DND-41 (cell line): ENCODE data around the gene SCN7A.
"Not testable (repeated sequence)": the region's sequence is repeated elsewhere in the genome, so short reads cannot be mapped to it uniquely, and the experiment has no call there.

Source experiments
- ATAC-seq: fragments of 200-7000 bp; cut with Tn5 transposase; 3 replicates; pipeline ENCODE4 v1.9.1; 2021; ENCODE audit warnings: low read depth; ENCODE audit not compliant: insufficient read depth
- DNase-seq: peaks from one replicate; pipeline ENCODE4 v3.0.0-alpha.2; 2020
- H2AFZ ChIP-seq: 2 replicates; pipeline ENCODE4 v1.6.0; 2012; ENCODE audit warnings: low read depth, low read length
- H3K27ac ChIP-seq: 2 replicates; pipeline ENCODE4 v1.5.1; 2012; ENCODE audit warnings: low read length, inconsistent platforms
- H3K27me3 ChIP-seq: fragments of 200-600 bp; sonication (generic); 2 replicates; pipeline ENCODE4 v1.6.0; 2012; ENCODE audit warnings: low read length, mild to moderate bottlenecking, inconsistent platforms; ENCODE audit not compliant: insufficient read depth, poor library complexity
- H3K36me3 ChIP-seq: 2 replicates; pipeline ENCODE4 v1.5.1; 2012; ENCODE audit warnings: low read length, inconsistent platforms; ENCODE audit not compliant: insufficient read depth
- H3K4me1 ChIP-seq: 2 replicates; pipeline ENCODE4 v1.5.1; 2012; ENCODE audit warnings: mild to moderate bottlenecking, low read length; ENCODE audit not compliant: insufficient read depth
- H3K4me2 ChIP-seq: 2 replicates; pipeline ENCODE4 v1.6.0; 2012; ENCODE audit warnings: mild to moderate bottlenecking, moderate library complexity, low read length, inconsistent platforms; ENCODE audit not compliant: insufficient read depth
- H3K4me3 ChIP-seq, 2 experiments: fragments of 200-600 bp in 1 of 2; shearing (Covaris generic) in 1 of 2; 2 replicates each; pipeline ENCODE4 v1.5.1; 2012 to 2016; ENCODE audit warnings: inconsistent platforms in 2 of 2, low read length in 2 of 2, mild to moderate bottlenecking in 2 of 2, low read depth in 1 of 2, moderate library complexity in 1 of 2
- H3K79me2 ChIP-seq: 2 replicates; pipeline ENCODE4 v1.6.0; 2012; ENCODE audit warnings: low read length, inconsistent platforms; ENCODE audit not compliant: insufficient read depth
- H3K9ac ChIP-seq: 2 replicates; pipeline ENCODE4 v1.6.0; 2012; ENCODE audit warnings: low read depth, mild to moderate bottlenecking, inconsistent platforms, low read length, moderate library complexity
- H3K9me3 ChIP-seq: 2 replicates; pipeline ENCODE4 v1.5.1; 2012; ENCODE audit warnings: low read length, moderate library complexity, mild to moderate bottlenecking, inconsistent platforms; ENCODE audit not compliant: insufficient read depth, severe bottlenecking
- H4K20me1 ChIP-seq: 2 replicates; pipeline ENCODE4 v1.6.0; 2012; ENCODE audit warnings: low read length; ENCODE audit not compliant: insufficient read depth
- EZH2 ChIP-seq: IDR thresholded peaks from 3 replicates; pipeline ENCODE4 v1.6.1; 2012; ENCODE audit warnings: borderline replicate concordance, low read depth, mild to moderate bottlenecking, moderate library complexity, low read length, inconsistent platforms; ENCODE audit not compliant: severe bottlenecking
- TF ChIP-seq, protein P1 (sequence below): IDR thresholded peaks from 2 replicates; pipeline ENCODE4 v1.5.1; 2012; ENCODE audit warnings: borderline replicate concordance, low read length, moderate library complexity, mild to moderate bottlenecking; ENCODE audit not compliant: poor library complexity, severe bottlenecking; ENCODE audit errors: extremely low read depth

SCN7A gene

DNA sequence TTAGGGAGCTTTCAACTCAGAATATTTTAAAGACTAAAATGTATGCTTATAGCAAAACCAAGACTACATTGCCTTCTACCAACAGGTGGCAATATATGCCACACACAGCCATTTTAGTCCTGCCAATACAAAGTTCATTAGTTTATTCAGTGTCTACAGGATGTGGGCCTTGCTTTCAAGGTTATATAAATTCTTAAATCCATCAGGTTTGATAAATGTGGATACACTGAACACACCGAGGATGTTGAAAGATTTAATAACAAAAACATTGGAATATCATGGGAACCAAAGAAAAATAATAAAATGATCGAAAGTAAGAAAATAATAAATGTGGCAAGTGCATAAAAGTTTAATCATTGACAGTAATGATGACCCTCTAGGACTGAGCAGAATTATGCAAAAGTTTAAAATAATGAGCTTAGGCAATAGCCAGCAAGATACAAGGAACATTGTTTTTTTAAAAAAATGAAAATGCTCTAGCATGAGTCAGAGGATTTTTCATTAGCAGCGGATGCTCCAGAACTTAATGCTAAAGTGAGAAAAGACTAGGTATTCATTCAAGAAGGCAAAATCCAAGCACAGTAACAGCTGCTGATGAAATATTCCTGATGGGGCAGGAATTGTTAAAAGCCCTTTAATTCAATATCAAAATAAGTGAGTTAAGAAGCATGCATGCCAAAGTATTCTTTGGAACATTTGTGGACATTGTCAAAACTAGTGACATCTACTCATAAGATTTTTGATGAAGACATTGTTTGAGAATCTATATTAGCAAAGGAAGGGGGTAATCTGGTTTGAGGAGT, 132.5 kb downstream of the SCN7A start:
- Histone ChIP-seq H3K36me3 (no peaks in the 10 kb centered on the region), H3K79me2 (no peaks in the 10 kb centered on the region), H2AFZ (no peak overlapping the region), H3K4me1 (no peaks in the 10 kb centered on the region), H3K27ac (no peak overlapping the region), H3K27me3 (no peaks in the 10 kb centered on the region), H3K9me3 (no peaks in the 10 kb centered on the region), H3K9ac (no peak overlapping the region), H3K4me2 (no peak overlapping the region), H4K20me1 (no peaks in the 10 kb centered on the region), H3K4me3 (no peak overlapping the region)
- no peak for TF ChIP-seq EZH2
- TF ChIP-seq, protein P1, sequence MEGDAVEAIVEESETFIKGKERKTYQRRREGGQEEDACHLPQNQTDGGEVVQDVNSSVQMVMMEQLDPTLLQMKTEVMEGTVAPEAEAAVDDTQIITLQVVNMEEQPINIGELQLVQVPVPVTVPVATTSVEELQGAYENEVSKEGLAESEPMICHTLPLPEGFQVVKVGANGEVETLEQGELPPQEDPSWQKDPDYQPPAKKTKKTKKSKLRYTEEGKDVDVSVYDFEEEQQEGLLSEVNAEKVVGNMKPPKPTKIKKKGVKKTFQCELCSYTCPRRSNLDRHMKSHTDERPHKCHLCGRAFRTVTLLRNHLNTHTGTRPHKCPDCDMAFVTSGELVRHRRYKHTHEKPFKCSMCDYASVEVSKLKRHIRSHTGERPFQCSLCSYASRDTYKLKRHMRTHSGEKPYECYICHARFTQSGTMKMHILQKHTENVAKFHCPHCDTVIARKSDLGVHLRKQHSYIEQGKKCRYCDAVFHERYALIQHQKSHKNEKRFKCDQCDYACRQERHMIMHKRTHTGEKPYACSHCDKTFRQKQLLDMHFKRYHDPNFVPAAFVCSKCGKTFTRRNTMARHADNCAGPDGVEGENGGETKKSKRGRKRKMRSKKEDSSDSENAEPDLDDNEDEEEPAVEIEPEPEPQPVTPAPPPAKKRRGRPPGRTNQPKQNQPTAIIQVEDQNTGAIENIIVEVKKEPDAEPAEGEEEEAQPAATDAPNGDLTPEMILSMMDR = peak; percentile 52
- DNase-seq (no peak), ATAC-seq (no peak)

DNA sequence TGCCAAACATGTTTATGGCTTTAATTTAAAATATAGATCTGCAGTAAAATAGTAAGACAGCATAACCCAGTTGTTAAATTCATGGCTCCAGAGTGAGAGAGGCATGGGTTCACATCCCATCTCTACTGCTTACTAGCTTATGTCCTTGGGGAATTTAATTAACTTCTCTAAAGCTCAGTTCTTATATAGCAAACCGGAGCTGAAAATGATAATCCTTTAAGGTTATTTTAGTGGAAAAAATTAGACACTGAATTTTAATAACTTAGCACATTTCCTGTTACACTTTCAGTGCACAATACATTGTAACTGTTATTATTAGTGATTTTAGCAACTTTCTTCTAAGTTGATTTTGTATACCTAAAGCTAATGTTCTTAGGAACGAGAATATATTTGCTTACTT, 133.1 kb downstream of the SCN7A start:
- DNase-seq (no peak), ATAC-seq (no peak)
- Histone ChIP-seq H3K4me1 (no peaks in the 10 kb centered on the region), H3K9me3 (no peaks in the 10 kb centered on the region), H3K79me2 (no peaks in the 10 kb centered on the region), H3K4me2 (no peak overlapping the region), H3K27me3 (no peaks in the 10 kb centered on the region), H3K36me3 (no peaks in the 10 kb centered on the region), H3K4me3 (no peak overlapping the region), H3K27ac (no peak overlapping the region), H2AFZ (no peak overlapping the region), H4K20me1 (no peaks in the 10 kb centered on the region), H3K9ac (no peak overlapping the region)
- TF ChIP-seq EZH2 = no peak
- TF ChIP-seq, protein P1 = no peak

GRCh38 chr2:166360426-166360825, 133.6 kb downstream of the SCN7A start:
- ATAC-seq (no peak), DNase-seq (no peak)
- Histone ChIP-seq H3K4me1 (no peaks in the 10 kb centered on the region), H2AFZ (no peak overlapping the region), H3K79me2 (no peaks in the 10 kb centered on the region), H4K20me1 (no peaks in the 10 kb centered on the region), H3K9me3 (no peaks in the 10 kb centered on the region), H3K27me3 (no peaks in the 10 kb centered on the region), H3K27ac (no peak overlapping the region), H3K36me3 (no peaks in the 10 kb centered on the region), H3K4me2 (no peak overlapping the region), H3K4me3 (no peak overlapping the region), H3K9ac (no peak overlapping the region)
- TF ChIP-seq EZH2 = no peak
- TF ChIP-seq, protein P1 = no peak

- not testable (repeated sequence) for H2AFZ ChIP-seq, H3K27ac ChIP-seq
These were observed 136.1 kb downstream of the SCN7A start for GRCh38 chr2:166357950-166358321.

More at GRCh38 chr2:166357950-166358321, 136.1 kb downstream of the SCN7A start:
- H3K4me1 ChIP-seq, H3K4me2 ChIP-seq, H3K4me3 ChIP-seq, H3K79me2 ChIP-seq, ATAC-seq, H3K36me3 ChIP-seq, DNase-seq, H4K20me1 ChIP-seq, H3K27me3 ChIP-seq, H3K9ac ChIP-seq, H3K9me3 ChIP-seq: not testable (repeated sequence)
